ENCODE results near the gene UCKL1.
"Not testable (repeated sequence)": the region's sequence is repeated elsewhere in the genome, so short reads cannot be mapped to it uniquely, and the experiment has no call there.

The UCKL1 gene

GRCh38 chr20:63972312-63973159 lies 16.3 kb upstream of the UCKL1 start:
- no peak for DNase-seq

GRCh38 chr20:63971960-63972311 lies 15.7 kb upstream of the UCKL1 start:
- DNase-seq, result not testable (repeated sequence)

GRCh38 chr20:63970714-63971431 lies 14.7 kb upstream of the UCKL1 start:
- DNase-seq, result no peak

DNA sequence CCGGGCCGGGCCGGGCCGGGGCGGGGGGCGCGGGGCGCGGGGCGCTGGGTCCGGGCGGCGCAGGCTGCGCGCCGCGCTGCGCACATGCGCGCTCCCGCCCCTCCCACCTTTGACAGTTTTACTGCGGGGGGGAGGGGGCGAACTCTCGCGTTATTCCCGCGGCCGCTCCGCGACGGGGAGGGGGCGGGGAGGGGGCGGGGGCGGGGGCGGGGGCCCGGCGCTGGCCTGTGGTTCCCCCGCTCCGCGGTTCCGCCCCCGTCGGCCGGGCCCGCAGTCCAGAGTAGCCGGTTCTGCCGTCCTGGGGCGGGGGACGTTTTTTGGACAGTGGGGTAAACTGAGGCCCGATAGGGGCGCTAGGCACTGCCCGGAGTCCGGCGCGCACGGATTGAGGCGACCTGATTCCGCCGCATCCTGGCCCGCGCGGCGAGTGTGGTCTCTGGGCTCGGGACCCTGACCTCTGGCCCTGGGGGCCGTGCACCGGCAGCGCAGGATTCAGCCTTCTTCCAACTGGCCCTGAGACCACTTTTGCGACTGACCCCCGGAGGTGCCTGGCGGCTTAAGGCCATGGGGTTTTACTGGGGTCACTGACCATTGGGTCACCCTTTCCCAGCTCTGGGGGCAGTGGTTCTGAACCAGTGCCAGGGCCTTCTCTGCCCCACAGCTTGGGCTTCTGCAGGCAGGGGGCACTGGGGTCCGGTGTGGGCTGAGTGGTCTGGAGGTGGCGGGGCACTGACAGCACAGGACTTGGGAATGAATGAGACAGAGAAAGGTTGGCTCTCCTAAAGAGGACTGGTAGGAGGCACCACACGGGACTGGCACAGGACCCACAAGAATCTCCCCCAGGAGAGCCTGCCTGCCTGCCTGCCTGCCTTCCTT lies 13.9 kb upstream of the UCKL1 start, which contains the start of gene ZNF512B:
Gene ZNF512B, minus strand, starts transcription at position 93 of the 876 bp plus-strand sequence. CDS start 1,980 bp downstream, outside the sequence.
- peak; percentile 66 for DNase-seq

GRCh38 chr20:63968928-63969760 lies 12.9 kb upstream of the UCKL1 start:
- no peak for DNase-seq

- DNase-seq, result no peak
Observed at GRCh38 chr20:63968136-63968927, 12.1 kb upstream of the UCKL1 start.

GRCh38 chr20:63967330-63968135 lies 11.3 kb upstream of the UCKL1 start:
- DNase-seq, result no peak

GRCh38 chr20:63966944-63967322 lies 10.7 kb upstream of the UCKL1 start:
- DNase-seq, result no peak

- no peak for DNase-seq
Observed at GRCh38 chr20:63966172-63966943, 10.1 kb upstream of the UCKL1 start.

DNA sequence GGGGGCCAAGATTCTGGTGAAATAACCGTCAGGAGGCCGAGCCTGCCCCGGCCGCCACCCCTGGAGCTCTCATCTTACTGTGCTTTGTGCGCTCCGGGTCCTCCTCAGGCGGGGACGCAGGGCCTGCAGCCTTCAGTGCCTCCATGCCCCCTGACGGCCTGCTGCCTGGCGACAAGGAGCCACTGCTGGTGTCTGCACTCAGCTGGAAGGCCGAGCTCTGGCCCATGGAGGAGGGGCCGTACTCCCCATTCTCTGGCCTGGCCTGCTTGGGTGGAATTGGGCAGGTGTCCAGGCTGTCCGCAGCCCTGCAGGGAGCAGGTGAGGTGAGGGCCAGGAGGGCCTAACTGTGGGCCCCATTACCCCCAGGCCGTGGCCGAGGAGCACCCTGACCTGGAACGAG lies 8.2 kb upstream of the UCKL1 start:
- DNase-seq, result no peak

DNA sequence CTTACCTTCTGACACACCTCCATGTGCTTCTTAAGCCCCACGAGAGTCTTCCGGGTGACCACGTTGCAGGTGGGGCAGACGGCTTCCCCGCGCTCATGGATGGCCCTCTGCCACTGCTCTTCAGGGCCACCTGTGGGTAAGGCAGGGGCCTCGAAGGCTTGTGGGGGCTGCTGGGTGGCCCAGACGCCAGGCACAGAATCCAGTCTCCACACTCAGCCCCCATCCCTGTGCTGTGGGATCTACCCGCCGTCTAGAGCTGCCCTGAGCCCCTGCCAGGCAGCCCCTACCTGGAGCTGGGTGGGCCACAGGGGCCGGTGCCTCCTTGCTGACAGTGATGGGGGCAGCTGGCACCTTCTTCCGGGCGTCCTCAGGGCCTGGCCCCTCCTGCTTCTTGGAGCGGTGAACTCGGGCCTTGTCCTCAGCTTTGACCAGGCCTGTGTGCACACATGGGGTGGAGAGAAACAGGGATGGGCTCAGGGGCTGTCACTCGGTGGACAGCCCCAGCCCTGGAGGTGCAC lies 7.6 kb upstream of the UCKL1 start:
- no peak for DNase-seq

DNA sequence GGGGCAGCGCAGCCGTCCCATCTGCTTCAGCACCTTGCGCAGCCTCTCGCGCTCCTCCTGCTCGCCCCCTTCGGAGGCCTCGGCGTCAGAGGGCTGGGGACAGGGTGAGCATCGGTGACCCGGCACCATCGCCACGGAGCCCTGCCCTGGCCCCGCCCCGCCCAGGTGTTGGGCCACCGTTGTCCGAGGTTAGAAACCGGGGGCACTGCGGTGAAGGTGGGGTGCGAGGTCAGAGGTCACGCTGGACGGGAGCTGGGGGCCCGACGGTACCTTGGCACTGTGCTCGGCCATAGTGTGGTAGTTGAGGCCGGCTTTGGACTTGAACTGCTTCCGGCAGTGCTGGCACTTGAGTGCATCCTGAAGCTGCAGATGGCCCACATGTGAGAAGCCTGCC lies 7.1 kb upstream of the UCKL1 start:
- no peak for DNase-seq

- DNase-seq, result no peak
Observed at GRCh38 chr20:63962426-63963347, 6.5 kb upstream of the UCKL1 start.

DNA sequence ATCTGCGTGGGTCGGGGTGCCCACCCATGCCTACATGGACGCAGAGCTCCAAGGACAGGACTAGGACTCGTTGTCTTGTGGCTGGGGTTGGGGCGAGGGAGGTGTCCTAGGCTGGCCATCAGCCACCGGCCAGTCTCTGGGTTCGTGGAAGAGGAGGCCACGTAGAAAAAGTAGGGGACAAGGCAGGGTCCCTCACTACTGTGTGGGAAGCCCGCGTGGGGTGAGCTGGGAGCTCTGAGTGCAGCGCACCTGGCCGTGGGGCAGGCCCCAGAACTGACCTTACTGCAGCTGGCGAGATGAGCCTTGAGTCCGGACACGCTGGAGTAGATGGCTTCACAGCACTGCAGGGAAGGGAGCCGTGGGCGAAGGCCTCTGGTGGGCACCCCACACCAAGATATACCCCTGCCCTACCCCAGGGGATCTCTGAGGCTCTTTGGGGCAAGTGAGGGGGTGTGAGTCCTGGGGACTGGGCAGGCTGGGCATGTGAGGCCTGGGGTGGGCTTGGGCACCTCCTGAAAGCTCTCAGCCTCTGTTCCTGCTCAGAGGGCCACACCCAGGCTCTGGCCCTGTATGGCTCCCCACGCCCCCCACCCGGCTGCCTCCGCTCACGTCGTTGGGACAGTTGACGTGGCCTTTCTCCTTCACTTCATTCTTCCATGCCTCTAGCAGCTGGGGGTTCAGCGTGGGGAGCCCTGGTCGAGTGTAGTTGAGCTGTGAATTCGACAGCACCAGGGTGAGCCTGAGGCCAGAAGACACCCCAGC lies 5.6 kb upstream of the UCKL1 start:
- no peak for DNase-seq

- DNase-seq, result not testable (repeated sequence)
Observed at GRCh38 chr20:63960654-63961621, 4.7 kb upstream of the UCKL1 start.

GRCh38 chr20:63959699-63960075 lies 3.5 kb upstream of the UCKL1 start:
- no peak for DNase-seq

Data from NCI-H2227 treated with DMSO at 0.1 percent for 48 hours (cell line).